ENCODE results near the gene MAML1.

MAML1 gene

DNA sequence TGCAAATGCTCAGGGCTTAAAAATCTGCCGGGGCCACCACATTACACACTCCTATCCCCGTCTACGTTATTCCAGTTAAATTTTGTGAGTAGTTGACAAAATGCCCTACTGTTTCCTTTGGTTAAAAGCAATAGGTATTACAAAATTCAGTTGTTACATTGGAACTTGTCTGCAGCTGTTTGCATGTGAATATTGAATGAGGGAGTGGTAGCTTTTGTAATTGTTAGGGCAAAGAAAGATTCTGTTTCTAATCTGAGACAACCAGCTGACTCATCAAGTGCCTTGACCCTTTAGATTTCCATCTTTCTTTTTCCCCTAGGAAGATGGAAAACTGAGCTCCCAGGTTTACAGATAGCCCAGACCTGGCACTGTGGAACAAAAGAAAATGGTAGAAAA is 30.2 kb downstream of the MAML1 start:
- H3K4me3 ChIP-seq (ENCODE audit: low read depth, low read length), result no peak overlapping the region
- DNase-seq (ENCODE audit: low read depth), result no peak
- TF ChIP-seq CTCF (IDR thresholded peaks at IDR 0.05; ENCODE audit: insufficient read depth, low read depth, low read length, missing control alignments), result no peak

DNA sequence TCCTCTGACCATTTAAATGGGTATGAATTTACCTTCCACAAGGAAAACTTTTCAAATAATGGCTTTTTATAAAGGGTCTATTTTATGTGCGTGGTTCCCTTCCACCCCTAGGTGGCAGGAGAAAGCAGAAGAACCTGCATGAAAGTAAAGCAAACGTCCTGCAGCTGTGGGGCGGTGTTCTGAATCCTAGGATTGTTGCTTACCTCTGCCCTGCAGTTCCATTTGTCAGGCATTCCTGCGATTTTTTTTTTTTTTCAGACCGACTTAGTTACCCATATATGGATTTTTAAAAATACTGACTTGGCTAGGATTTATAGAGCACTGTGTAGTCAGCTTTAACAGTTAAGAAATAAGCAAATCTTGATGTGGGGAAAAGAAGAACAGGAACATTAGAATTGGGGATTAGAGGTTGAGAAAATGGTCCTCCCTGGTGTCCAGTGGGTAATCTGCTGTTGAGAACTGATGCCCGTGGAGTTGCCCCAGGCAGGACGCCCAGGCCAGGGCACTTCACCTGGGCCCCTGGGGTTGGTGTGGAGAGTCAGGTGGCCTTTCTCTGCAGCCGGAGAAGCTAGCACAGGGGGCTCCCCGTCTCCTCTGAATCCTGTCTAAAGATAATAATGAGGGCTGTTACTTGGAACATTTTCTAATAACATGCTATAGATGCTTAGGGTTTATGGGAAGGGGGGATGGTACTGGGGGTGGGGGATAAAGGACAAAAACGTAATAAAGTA is 30.8 kb downstream of the MAML1 start:
- peak; percentile 77 for TF ChIP-seq CTCF (IDR thresholded peaks at IDR 0.05; ENCODE audit: insufficient read depth, low read depth, low read length, missing control alignments)
- peak; percentile 68 for DNase-seq (ENCODE audit: low read depth)
- H3K4me3 ChIP-seq (ENCODE audit: low read depth, low read length), result no peak overlapping the region

GRCh38 chr5:179764056-179764455 is 31.4 kb downstream of the MAML1 start:
- no peak for TF ChIP-seq CTCF (IDR thresholded peaks at IDR 0.05; ENCODE audit: insufficient read depth, low read depth, low read length, missing control alignments)
- H3K4me3 ChIP-seq (ENCODE audit: low read depth, low read length), result no peak overlapping the region
- no peak for DNase-seq (ENCODE audit: low read depth)

GRCh38 chr5:179765400-179765799 is 32.8 kb downstream of the MAML1 start:
- no peak for DNase-seq (ENCODE audit: low read depth)
- no peak for TF ChIP-seq CTCF (IDR thresholded peaks at IDR 0.05; ENCODE audit: insufficient read depth, low read depth, low read length, missing control alignments)
- no peak overlapping the region for H3K4me3 ChIP-seq (ENCODE audit: low read depth, low read length)

DNA sequence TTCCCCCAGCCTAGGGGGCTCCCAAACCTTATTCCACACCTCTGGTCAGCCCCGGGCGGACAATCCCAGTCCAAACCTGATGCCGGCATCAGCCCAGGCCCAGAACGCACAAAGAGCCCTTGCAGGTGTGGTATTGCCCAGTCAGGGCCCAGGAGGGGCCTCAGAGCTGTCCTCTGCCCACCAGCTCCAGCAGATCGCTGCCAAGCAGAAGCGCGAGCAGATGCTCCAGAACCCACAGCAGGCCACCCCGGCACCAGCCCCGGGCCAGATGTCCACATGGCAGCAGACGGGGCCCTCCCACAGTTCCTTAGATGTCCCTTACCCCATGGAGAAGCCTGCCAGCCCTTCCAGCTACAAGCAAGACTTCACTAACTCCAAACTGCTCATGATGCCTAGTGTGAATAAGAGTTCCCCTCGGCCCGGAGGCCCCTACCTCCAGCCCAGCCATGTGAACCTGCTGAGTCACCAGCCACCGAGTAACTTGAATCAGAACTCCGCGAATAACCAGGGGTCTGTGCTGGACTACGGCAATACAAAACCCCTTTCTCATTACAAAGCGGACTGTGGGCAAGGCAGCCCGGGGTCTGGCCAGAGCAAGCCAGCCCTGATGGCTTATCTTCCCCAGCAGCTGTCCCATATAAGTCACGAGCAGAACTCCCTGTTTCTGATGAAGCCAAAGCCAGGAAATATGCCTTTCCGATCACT is 33.6 kb downstream of the MAML1 start:
- no peak for TF ChIP-seq CTCF (IDR thresholded peaks at IDR 0.05; ENCODE audit: insufficient read depth, low read depth, low read length, missing control alignments)
- H3K4me3 ChIP-seq (ENCODE audit: low read depth, low read length), result no peak overlapping the region
- DNase-seq (ENCODE audit: low read depth), result no peak

- no peak for TF ChIP-seq CTCF (IDR thresholded peaks at IDR 0.05; ENCODE audit: insufficient read depth, low read depth, low read length, missing control alignments)
- no peak overlapping the region for H3K4me3 ChIP-seq (ENCODE audit: low read depth, low read length)
- DNase-seq (ENCODE audit: low read depth), result no peak
Observed at GRCh38 chr5:179766726-179767455, 34.3 kb downstream of the MAML1 start.

All from GM12865 (cell line).